Neural progenitor cell (in vitro differentiated cells): Measurements from ENCODE around the gene FOXL3. TPM values are rescaled to one million over a fixed set of nuclear protein-coding genes. Genes with fewer than 3 reads are reported as not detected.
A peak's percentile ranks its signal among the peaks of the same experiment; 100 is the strongest.

Source experiments
- DNase-seq: peaks from one replicate; pipeline ENCODE4 v3.0.0-alpha.2; 2016; ENCODE audit warnings: low spot score
- H2AFZ ChIP-seq: fragments of 200-600 bp; sonication (generic); replicated peaks from 2 replicates; pipeline ENCODE4 v1.6.1; 2016; ENCODE audit warnings: antibody characterized with exemption
- H3F3A ChIP-seq: fragments of 200-600 bp; sonication (generic); 2 replicates; pipeline ENCODE4 v1.6.1; 2016; ENCODE audit warnings: antibody characterized with exemption, low read depth
- H3K27ac ChIP-seq: fragments of 200-600 bp; sonication (generic); 2 replicates; pipeline ENCODE4 v1.5.1; 2016; ENCODE audit warnings: mild to moderate bottlenecking
- H3K27me3 ChIP-seq: fragments of 200-600 bp; sonication (generic); 2 replicates; pipeline ENCODE4 v1.6.1; 2016; ENCODE audit warnings: mild to moderate bottlenecking, moderate library complexity
- H3K36me3 ChIP-seq: fragments of 200-600 bp; sonication (generic); 2 replicates; pipeline ENCODE4 v1.5.1; 2016
- H3K4me1 ChIP-seq: fragments of 200-600 bp; sonication (generic); 2 replicates; pipeline ENCODE4 v1.6.1; 2016; ENCODE audit warnings: mixed run types
- H3K4me2 ChIP-seq: fragments of 200-600 bp; sonication (generic); 2 replicates; pipeline ENCODE4 v1.6.1; 2016
- H3K4me3 ChIP-seq: fragments of 200-600 bp; sonication (generic); 2 replicates; pipeline ENCODE4 v1.5.1; 2016
- H3K79me2 ChIP-seq: fragments of 200-600 bp; sonication (generic); 2 replicates; pipeline ENCODE4 v1.6.1; 2016; ENCODE audit warnings: low read depth
- H3K9ac ChIP-seq: fragments of 200-600 bp; sonication (generic); 2 replicates; pipeline ENCODE4 v1.6.1; 2016
- H3K9me3 ChIP-seq: fragments of 200-600 bp; sonication (generic); 2 replicates; pipeline ENCODE4 v1.5.1; 2016; ENCODE audit warnings: low read depth
- H4K20me1 ChIP-seq: fragments of 200-600 bp; sonication (generic); 2 replicates; pipeline ENCODE4 v1.6.1; 2016; ENCODE audit warnings: low read depth
- H3K27ac Mint-ChIP-seq: 3 replicates; pipeline ENCODE4 v1.8.0; 2021; ENCODE audit warnings: mixed read lengths
- H3K27me3 Mint-ChIP-seq: 2 replicates; pipeline ENCODE4 v1.8.0; 2022; ENCODE audit warnings: low read depth, mild to moderate bottlenecking, inconsistent platforms, moderate library complexity, mixed read lengths; ENCODE audit not compliant: insufficient read depth
- H3K36me3 Mint-ChIP-seq: 3 replicates; pipeline ENCODE4 v1.8.0; 2021; ENCODE audit warnings: mixed read lengths
- H3K4me1 Mint-ChIP-seq: 3 replicates; pipeline ENCODE4 v1.8.0; 2021; ENCODE audit warnings: mixed read lengths
- H3K4me3 Mint-ChIP-seq: 3 replicates; pipeline ENCODE4 v1.8.0; 2021; ENCODE audit warnings: mild to moderate bottlenecking, moderate library complexity, mixed read lengths
- H3K9me3 Mint-ChIP-seq: 3 replicates; pipeline ENCODE4 v1.8.0; 2020; ENCODE audit warnings: mixed read lengths
- EZH2 ChIP-seq: fragments of 200-600 bp; sonication (generic); IDR thresholded peaks from 2 replicates; pipeline ENCODE4 v1.6.1; 2017; ENCODE audit warnings: antibody characterized with exemption, mild to moderate bottlenecking, moderate library complexity
- EZH2phosphoT487 ChIP-seq: fragments of 200-600 bp; sonication (generic); IDR thresholded peaks from 2 replicates; pipeline ENCODE4 v1.6.1; 2017; ENCODE audit warnings: antibody characterized with exemption
- total RNA-seq: library from RNA; depleted of rRNA; stranded (reverse); fragments of >200 nt; gene quantifications from 2 replicates; pipeline ENCODE4 v1.2.3, GENCODE V29; 2015; ENCODE audit warnings: low replicate concordance
- TF ChIP-seq, protein P1 (sequence below): fragments of 200-600 bp; sonication (generic); IDR thresholded peaks from 2 replicates; pipeline ENCODE4 v1.5.1; 2017; ENCODE audit warnings: antibody characterized with exemption, mild to moderate bottlenecking

Gene FOXL3
- total RNA-seq, 1 donor from 2014 or later, result not detected

DNA sequence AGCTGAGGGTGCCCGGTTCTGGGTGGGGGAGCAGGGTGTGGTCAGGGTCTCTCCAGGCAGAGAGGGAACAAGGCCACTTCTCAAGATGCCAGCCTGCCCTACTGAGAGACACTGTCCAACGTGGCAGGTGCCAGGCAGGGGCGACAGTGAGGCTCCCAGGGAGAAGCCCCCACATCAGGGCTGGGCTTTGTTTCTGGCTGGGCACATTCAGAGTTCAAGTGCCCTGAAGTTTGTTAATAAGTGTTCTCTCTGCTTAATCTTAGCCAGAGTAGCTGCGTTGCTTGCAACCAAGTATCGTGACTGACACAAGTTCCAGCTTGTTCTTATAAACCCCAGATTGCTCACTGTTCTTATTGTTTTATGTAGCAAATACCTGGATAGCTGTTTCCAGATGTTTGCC, 21.8 kb downstream of the FOXL3 start:
- Mint-ChIP-seq H3K9me3 (peaks cover 9% of the 10 kb centered on the region), H3K4me1 (no peaks in the 10 kb centered on the region)

DNA sequence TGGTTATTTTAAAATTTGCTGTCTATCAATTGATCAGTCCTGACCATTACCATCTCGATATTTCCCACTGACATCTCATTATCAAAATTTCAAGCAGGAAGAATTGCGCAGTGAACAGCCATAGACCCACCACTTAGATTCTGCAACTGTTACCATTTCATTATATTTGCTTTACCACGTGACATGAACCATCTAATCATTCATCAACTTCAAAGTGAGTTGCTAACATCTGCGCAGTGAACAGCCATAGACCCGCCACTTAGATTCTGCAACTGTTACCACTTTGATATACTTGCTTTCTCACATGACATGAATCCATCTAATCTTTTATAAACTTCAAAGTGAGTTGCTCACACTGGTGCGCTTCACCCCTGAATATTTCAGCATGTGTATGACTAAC, 22.5 kb downstream of the FOXL3 start:
- peak overlapping the region; percentile 50 for H2AFZ ChIP-seq
- no peak overlapping the region for H3K9ac ChIP-seq
- Mint-ChIP-seq H3K27me3 (peaks cover 8% of the 10 kb centered on the region), H3K27ac (no peak overlapping the region), H3K9me3 (peaks cover 15% of the 10 kb centered on the region), H3K4me3 (no peak overlapping the region), H3K36me3 (no peaks in the 10 kb centered on the region), H3K4me1 (no peaks in the 10 kb centered on the region)
- TF ChIP-seq EZH2 (no peak), EZH2phosphoT487 (no peak)
- TF ChIP-seq, protein P1, sequence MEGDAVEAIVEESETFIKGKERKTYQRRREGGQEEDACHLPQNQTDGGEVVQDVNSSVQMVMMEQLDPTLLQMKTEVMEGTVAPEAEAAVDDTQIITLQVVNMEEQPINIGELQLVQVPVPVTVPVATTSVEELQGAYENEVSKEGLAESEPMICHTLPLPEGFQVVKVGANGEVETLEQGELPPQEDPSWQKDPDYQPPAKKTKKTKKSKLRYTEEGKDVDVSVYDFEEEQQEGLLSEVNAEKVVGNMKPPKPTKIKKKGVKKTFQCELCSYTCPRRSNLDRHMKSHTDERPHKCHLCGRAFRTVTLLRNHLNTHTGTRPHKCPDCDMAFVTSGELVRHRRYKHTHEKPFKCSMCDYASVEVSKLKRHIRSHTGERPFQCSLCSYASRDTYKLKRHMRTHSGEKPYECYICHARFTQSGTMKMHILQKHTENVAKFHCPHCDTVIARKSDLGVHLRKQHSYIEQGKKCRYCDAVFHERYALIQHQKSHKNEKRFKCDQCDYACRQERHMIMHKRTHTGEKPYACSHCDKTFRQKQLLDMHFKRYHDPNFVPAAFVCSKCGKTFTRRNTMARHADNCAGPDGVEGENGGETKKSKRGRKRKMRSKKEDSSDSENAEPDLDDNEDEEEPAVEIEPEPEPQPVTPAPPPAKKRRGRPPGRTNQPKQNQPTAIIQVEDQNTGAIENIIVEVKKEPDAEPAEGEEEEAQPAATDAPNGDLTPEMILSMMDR, result no peak
- H3K4me2 ChIP-seq, result no peak overlapping the region
- no peaks in the 10 kb centered on the region for H3F3A ChIP-seq
- no peaks in the 10 kb centered on the region for H3K79me2 ChIP-seq
- no peaks in the 10 kb centered on the region for H3K36me3 ChIP-seq
- no peaks in the 10 kb centered on the region for H3K4me1 ChIP-seq
- H3K4me3 ChIP-seq, result no peak overlapping the region
- H3K9me3 ChIP-seq, result no peaks in the 10 kb centered on the region
- DNase-seq, result no peak
- no peaks in the 10 kb centered on the region for H4K20me1 ChIP-seq
- H3K27ac ChIP-seq, result no peak overlapping the region
- H3K27me3 ChIP-seq, result peaks cover 7% of the 10 kb centered on the region

More for the DNA sequence above, 21.8 kb downstream of the FOXL3 start:
- Histone ChIP-seq H3K36me3 (no peaks in the 10 kb centered on the region), H3K4me3 (no peak overlapping the region), H3K4me1 (no peaks in the 10 kb centered on the region), H4K20me1 (no peaks in the 10 kb centered on the region), H3K9ac (no peak overlapping the region), H3K27ac (no peak overlapping the region), H3K9me3 (no peaks in the 10 kb centered on the region), H2AFZ (no peak overlapping the region), H3K4me2 (no peak overlapping the region), H3K27me3 (peaks cover 7% of the 10 kb centered on the region), H3K79me2 (no peaks in the 10 kb centered on the region), H3F3A (no peaks in the 10 kb centered on the region)
- no peak for DNase-seq
- Mint-ChIP-seq H3K4me3 (no peak overlapping the region), H3K27me3 (peaks cover 8% of the 10 kb centered on the region), H3K36me3 (no peaks in the 10 kb centered on the region), H3K27ac (no peak overlapping the region)
- TF ChIP-seq, protein P1, result no peak
- TF ChIP-seq EZH2, result no peak
- TF ChIP-seq EZH2phosphoT487, result no peak

DNA sequence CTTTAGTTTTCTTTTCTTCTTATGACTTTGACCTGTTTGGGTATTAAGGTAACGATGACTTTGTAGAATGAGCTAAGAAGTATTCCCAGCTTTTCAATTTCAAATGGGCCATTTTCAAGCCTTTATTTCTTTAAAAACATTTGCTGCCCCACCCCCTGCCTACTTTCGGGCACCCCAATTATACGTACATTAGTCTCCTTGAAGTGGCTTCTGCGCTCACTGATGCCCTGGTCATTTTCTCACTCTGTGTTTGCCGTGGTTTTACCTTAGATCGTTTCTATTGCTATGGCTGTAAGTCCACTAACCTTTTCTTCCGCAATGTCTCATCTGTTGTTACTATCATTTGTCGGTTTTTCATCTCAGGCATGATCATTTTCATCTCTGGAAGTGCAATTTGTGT, 24.9 kb downstream of the FOXL3 start:
- H3K27ac ChIP-seq, result no peak overlapping the region
- no peaks in the 10 kb centered on the region for H3K36me3 ChIP-seq
- H3K4me1 ChIP-seq, result no peaks in the 10 kb centered on the region
- H3K4me3 Mint-ChIP-seq, result no peak overlapping the region
- peaks cover 13% of the 10 kb centered on the region for H3K9me3 Mint-ChIP-seq
- no peaks in the 10 kb centered on the region for H3K36me3 Mint-ChIP-seq
- no peaks in the 10 kb centered on the region for H3K79me2 ChIP-seq
- H3K9ac ChIP-seq, result no peak overlapping the region
- H3K4me3 ChIP-seq, result no peak overlapping the region
- peaks cover 10% of the 10 kb centered on the region for H3K27me3 ChIP-seq
- no peak overlapping the region for H3K4me2 ChIP-seq
- no peak for DNase-seq
- no peaks in the 10 kb centered on the region for H3F3A ChIP-seq
- H3K27ac Mint-ChIP-seq, result no peak overlapping the region
- no peak overlapping the region for H2AFZ ChIP-seq
- TF ChIP-seq, protein P1, result no peak
- TF ChIP-seq EZH2 (no peak), EZH2phosphoT487 (no peak)
- H4K20me1 ChIP-seq, result no peaks in the 10 kb centered on the region
- no peaks in the 10 kb centered on the region for H3K4me1 Mint-ChIP-seq
- H3K27me3 Mint-ChIP-seq, result peaks cover 15% of the 10 kb centered on the region
- no peaks in the 10 kb centered on the region for H3K9me3 ChIP-seq
